ENCODE data around the gene CFAP54. TPM values are rescaled to one million over a fixed set of nuclear protein-coding genes. Genes with fewer than 3 reads are reported as not detected.
A peak's percentile ranks its signal among the peaks of the same experiment; 100 is the strongest.

CFAP54 gene, protein sequence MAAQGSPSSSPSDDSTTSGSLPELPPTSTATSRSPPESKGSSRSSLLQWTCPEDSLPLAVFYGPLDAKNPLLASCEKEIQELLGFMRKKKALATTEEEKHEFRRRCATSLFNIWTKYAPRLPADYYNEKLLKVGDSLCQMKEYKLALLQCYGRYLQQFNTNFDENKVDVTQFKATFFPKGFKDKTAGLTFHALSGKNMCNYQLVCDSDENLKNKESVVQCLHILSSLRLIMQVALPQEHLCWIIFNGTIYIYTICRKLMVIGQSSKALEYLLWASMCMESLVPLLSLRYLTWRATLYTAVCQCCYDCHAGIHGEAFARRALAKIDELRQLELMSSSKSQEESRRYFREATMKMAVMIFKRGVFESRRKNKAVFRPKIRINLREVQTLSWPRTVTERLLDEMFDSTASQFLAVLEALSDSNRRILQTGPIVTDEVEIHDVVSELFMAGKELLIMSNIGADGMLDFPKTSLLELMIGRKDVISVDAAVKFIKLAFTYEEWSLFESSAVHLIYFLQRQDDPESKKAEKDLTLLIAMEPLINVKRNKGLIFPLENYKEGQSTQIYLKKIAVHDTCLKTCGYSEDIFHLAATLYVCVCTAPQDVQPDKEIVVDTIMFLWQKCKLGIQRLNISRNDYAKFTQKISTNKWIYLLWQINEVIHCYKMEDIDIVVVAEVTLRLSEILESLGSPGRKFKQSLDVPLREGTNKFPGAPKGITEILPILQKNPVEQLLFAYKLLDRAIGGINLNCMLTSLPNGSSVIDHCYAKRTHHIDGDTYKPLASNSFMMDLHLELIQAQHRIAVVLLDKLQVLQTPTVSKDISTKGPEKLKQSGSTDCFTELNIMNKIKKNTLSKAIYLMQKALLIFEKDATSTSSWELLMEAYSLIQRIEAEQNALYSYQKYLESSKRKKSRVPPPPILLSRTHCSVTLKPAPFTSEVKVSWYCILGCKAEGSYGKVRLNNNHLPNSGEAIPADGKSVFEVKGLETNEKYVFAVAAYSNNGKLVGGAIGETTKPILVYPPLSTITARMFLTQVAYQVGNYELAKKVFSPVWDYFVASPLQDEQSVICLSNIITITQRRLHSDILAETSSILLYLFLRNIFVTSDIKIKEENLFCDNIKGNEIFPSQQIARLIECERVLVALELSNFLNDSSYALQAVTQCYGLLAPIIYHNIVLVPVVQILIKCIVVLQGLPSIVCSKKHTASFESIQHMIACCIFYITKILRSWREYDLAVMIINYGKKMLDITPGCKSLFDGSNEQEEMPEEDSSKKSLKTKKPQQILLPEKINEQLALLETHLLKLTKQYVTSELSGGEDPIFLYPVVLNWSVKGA (N-terminal part only)
- 0.03 and 0.14 TPM in 2 replicates for polyA plus RNA-seq (2013)

DNA sequence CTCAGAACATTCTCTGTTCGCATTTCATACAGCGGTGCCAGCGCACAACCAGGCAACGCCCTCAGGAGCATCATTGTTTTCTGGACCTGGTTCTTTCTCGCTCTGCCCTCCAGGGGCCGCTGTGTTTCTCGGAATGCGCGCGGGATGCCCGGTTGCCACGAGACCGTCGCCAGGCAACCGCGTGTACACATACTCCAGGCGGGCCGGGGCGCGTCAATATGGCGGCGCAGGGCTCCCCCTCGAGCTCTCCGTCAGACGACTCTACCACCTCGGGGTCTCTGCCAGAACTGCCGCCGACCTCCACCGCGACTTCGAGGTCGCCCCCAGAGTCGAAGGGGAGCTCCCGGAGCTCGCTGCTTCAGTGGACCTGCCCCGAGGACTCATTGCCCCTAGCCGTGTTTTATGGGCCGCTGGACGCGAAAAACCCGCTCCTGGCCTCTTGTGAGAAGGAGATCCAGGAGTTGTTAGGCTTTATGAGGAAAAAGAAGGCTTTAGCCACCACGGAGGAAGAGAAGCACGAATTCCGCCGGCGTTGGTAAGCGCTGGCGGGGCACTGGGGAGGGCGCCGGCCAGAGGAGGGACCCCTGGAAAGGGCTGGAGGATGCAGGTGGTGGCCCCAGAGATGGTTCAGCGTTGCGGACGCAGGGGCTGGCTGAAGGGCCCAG lies at the start of gene CFAP54:
TSS of gene CFAP54 (plus strand) at position 186 of the 665 bp plus-strand sequence. CDS start at position 219, 33 bp downstream.
- no peak within 1 kb of the TSS for H2BK120ac ChIP-seq (ENCODE audit: insufficient read depth, low read length, poor library complexity)
- H3K23ac ChIP-seq (ENCODE audit: low read length): no peak within 1 kb of the TSS

DNA sequence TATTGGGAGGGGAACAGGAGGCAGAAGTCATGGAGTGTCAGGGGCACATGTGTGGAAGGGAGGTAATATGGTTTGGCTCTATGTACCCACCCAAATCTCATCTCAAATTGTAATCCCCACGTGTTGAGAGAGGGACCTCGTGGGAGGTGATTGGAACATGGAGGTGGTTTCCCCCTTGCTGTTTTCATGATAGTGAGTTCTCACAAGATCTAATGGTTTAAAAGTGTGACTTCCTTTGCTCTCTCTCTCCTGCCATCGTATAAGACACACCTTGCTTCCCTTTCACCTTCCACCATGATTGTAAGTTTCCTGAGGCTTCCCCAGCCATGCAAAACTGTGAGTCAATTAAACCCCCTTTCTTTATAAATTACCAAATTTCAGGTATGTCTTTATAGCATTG lies 47.6 kb upstream of the CFAP54 start:
- H3K27me3 ChIP-seq (ENCODE audit: insufficient read depth, low read length): no peaks in the 10 kb centered on the region
- whole genome bisulfite sequencing (ENCODE audit: extremely low coverage, insufficient coverage, insufficient read length): no CpG with 5 or more reads among the region's 3 CpGs
- H3K23ac ChIP-seq (ENCODE audit: low read length): no peak overlapping the region
- H2BK5ac ChIP-seq (ENCODE audit: low read depth, low read length, poor library complexity): no peak overlapping the region
- H2AFZ ChIP-seq (ENCODE audit: insufficient read depth, low read length, poor library complexity): no peak overlapping the region
- no peak overlapping the region for H3K4me3 ChIP-seq (ENCODE audit: low read depth, low read length)
- H3K4me1 ChIP-seq (ENCODE audit: control insufficient read depth in 1 of 2, insufficient read depth in 2 of 2, low read length in 2 of 2): peaks cover 0 to 2% of the 10 kb centered on the region in 2 experiments
- no peak overlapping the region for H3K4me2 ChIP-seq (ENCODE audit: low read length)
- no peak overlapping the region for H3K14ac ChIP-seq (ENCODE audit: low read length)
- H3K27ac ChIP-seq (ENCODE audit: low read depth, low read length): no peak overlapping the region
- H3K79me2 ChIP-seq (ENCODE audit: control insufficient read depth, insufficient read depth, low read length, poor library complexity): no peaks in the 10 kb centered on the region
- no peaks in the 10 kb centered on the region for H3K9me3 ChIP-seq (ENCODE audit: insufficient read depth, low read depth, low read length)
- H2BK120ac ChIP-seq (ENCODE audit: insufficient read depth, low read length, poor library complexity): no peak overlapping the region
- no peak overlapping the region for H3K4ac ChIP-seq (ENCODE audit: low read depth, low read length)
- H4K8ac ChIP-seq (ENCODE audit: low read depth, low read length): no peak overlapping the region
- no peaks in the 10 kb centered on the region for H3K36me3 ChIP-seq (ENCODE audit: control insufficient read depth in 1 of 2, insufficient read depth in 2 of 2, low read length in 2 of 2)
- no peak overlapping the region for H3K9ac ChIP-seq (ENCODE audit: low read length)
- H3K79me1 ChIP-seq (ENCODE audit: low read length): no peaks in the 10 kb centered on the region
- no peak overlapping the region for H2AK5ac ChIP-seq (ENCODE audit: low read length)
- no peak overlapping the region for H4K91ac ChIP-seq (ENCODE audit: low read depth, low read length)
- H3K18ac ChIP-seq (ENCODE audit: low read length): no peak overlapping the region
- no peak overlapping the region for H2BK12ac ChIP-seq (ENCODE audit: low read length)
- DNase-seq: no peak
- no peak overlapping the region for H4K12ac ChIP-seq (ENCODE audit: low read depth, low read length)

More for the DNA sequence above, at the start of gene CFAP54:
- H4K91ac ChIP-seq (ENCODE audit: low read depth, low read length): no peak within 1 kb of the TSS
- no peak within 1 kb of the TSS for H2AK5ac ChIP-seq (ENCODE audit: low read length)
- H3K9me3 ChIP-seq (ENCODE audit: insufficient read depth, low read depth, low read length): no peaks in the 10 kb centered on the region
- no peaks in the 10 kb centered on the region for H3K79me2 ChIP-seq (ENCODE audit: control insufficient read depth, insufficient read depth, low read length, poor library complexity)
- H4K8ac ChIP-seq (ENCODE audit: low read depth, low read length): no peak within 1 kb of the TSS
- no CpG with 5 or more reads among the region's 53 CpGs for WGBS (ENCODE audit: extremely low coverage, insufficient coverage, insufficient read length)
- H4K12ac ChIP-seq (ENCODE audit: low read depth, low read length): no peak within 1 kb of the TSS
- H2AFZ ChIP-seq (ENCODE audit: insufficient read depth, low read length, poor library complexity): peak within 1 kb of the TSS; percentile 68
- no peak within 1 kb of the TSS for H3K27ac ChIP-seq (ENCODE audit: low read depth, low read length)
- no peaks in the 10 kb centered on the region for H3K79me1 ChIP-seq (ENCODE audit: low read length)
- no peaks in the 10 kb centered on the region for H3K27me3 ChIP-seq (ENCODE audit: insufficient read depth, low read length)
- DNase-seq: peak; percentile 97 to 100
- H3K4ac ChIP-seq (ENCODE audit: low read depth, low read length): no peak within 1 kb of the TSS
- no peak within 1 kb of the TSS for H3K18ac ChIP-seq (ENCODE audit: low read length)
- H3K36me3 ChIP-seq (ENCODE audit: control insufficient read depth in 1 of 2, insufficient read depth in 2 of 2, low read length in 2 of 2): no peaks in the 10 kb centered on the region
- H2BK5ac ChIP-seq (ENCODE audit: low read depth, low read length, poor library complexity): no peak within 1 kb of the TSS
- H2BK12ac ChIP-seq (ENCODE audit: low read length): no peak within 1 kb of the TSS
- H3K4me3 ChIP-seq (ENCODE audit: low read depth, low read length): peak within 1 kb of the TSS; percentile 74
- peak within 1 kb of the TSS; percentile 93 for H3K4me2 ChIP-seq (ENCODE audit: low read length)
- peak within 1 kb of the TSS; percentile 9 for H3K9ac ChIP-seq (ENCODE audit: low read length)
- peaks cover 0 to 3% of the 10 kb centered on the region in 2 experiments for H3K4me1 ChIP-seq (ENCODE audit: control insufficient read depth in 1 of 2, insufficient read depth in 2 of 2, low read length in 2 of 2)
- no peak within 1 kb of the TSS for H3K14ac ChIP-seq (ENCODE audit: low read length)

DNA sequence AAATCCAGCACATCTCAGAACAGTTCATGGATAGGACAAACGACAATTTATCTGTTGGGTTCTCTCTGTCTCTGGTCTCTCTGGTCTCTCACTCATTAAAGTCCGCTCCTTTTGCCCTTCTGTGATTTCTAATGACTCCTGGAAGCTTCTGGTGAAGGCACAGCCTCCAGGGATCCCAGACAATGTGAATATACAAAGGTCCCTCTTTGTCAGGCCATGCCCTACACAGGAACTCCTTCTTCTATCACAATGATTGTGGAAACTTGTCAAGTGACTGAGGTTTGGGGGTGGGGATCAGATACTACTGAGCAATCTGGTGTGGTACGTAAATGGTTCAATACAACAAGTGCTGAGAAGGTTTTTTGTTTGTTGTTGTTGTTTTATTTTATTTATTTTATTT lies 46.5 kb upstream of the CFAP54 start:
- H3K23ac ChIP-seq (ENCODE audit: low read length): no peak overlapping the region
- H4K12ac ChIP-seq (ENCODE audit: low read depth, low read length): no peak overlapping the region
- peaks cover 0 to 2% of the 10 kb centered on the region in 2 experiments for H3K4me1 ChIP-seq (ENCODE audit: control insufficient read depth in 1 of 2, insufficient read depth in 2 of 2, low read length in 2 of 2)
- H3K4ac ChIP-seq (ENCODE audit: low read depth, low read length): no peak overlapping the region
- H3K14ac ChIP-seq (ENCODE audit: low read length): no peak overlapping the region
- no peaks in the 10 kb centered on the region for H3K79me2 ChIP-seq (ENCODE audit: control insufficient read depth, insufficient read depth, low read length, poor library complexity)
- H3K9ac ChIP-seq (ENCODE audit: low read length): no peak overlapping the region
- no peak overlapping the region for H3K4me3 ChIP-seq (ENCODE audit: low read depth, low read length)
- no peak overlapping the region for H2BK5ac ChIP-seq (ENCODE audit: low read depth, low read length, poor library complexity)
- no peak overlapping the region for H2AK5ac ChIP-seq (ENCODE audit: low read length)
- no peak overlapping the region for H2AFZ ChIP-seq (ENCODE audit: insufficient read depth, low read length, poor library complexity)
- no peak overlapping the region for H3K4me2 ChIP-seq (ENCODE audit: low read length)
- H3K27ac ChIP-seq (ENCODE audit: low read depth, low read length): no peak overlapping the region
- H3K36me3 ChIP-seq (ENCODE audit: control insufficient read depth in 1 of 2, insufficient read depth in 2 of 2, low read length in 2 of 2): no peaks in the 10 kb centered on the region
- DNase-seq: no peak
- no peak overlapping the region for H3K18ac ChIP-seq (ENCODE audit: low read length)
- no peaks in the 10 kb centered on the region for H3K27me3 ChIP-seq (ENCODE audit: insufficient read depth, low read length)
- no peak overlapping the region for H2BK120ac ChIP-seq (ENCODE audit: insufficient read depth, low read length, poor library complexity)
- no peaks in the 10 kb centered on the region for H3K79me1 ChIP-seq (ENCODE audit: low read length)
- H4K91ac ChIP-seq (ENCODE audit: low read depth, low read length): no peak overlapping the region
- H3K9me3 ChIP-seq (ENCODE audit: insufficient read depth, low read depth, low read length): no peaks in the 10 kb centered on the region
- H2BK12ac ChIP-seq (ENCODE audit: low read length): no peak overlapping the region
- no CpG with 5 or more reads among the region's 3 CpGs for WGBS (ENCODE audit: extremely low coverage, insufficient coverage, insufficient read length)
- no peak overlapping the region for H4K8ac ChIP-seq (ENCODE audit: low read depth, low read length)

All from trophoblast cell (in vitro differentiated cells and primary cell).